Nucleus accumbens (tissue), 56 donors: ENCODE measurements around the gene PHKG2.
A peak's percentile ranks its signal among the peaks of the same experiment; 100 is the strongest.

Experiments
- DNase-seq, 56 donors: peaks; one replicate each; lab custom pipeline; 2025; lab: John Stamatoyannopoulos, UW

PHKG2 gene

GRCh38 chr16:30769379-30770089 is 21.3 kb downstream of the PHKG2 start:
- no peak for DNase-seq

DNA sequence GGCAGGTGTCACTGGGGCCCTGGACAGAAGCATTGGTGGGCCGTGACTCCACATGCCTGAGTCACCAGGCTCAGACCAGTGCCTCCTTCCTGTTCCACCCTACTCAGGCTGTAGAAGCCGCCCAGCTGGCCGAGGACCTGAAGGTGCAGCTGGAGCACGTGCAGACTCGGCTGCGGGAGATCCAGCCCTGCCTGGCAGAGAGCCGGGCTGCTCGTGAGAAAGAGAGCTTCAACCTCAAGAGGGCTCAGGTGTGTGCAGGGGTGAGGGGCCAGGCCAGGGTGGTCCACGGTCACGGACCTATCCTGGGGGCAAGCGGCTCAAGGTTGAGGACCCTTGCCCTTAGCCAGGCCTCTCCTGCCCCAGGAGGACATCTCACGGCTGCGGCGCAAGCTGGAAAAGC is 23.5 kb downstream of the PHKG2 start:
- DNase-seq = no peak

DNA sequence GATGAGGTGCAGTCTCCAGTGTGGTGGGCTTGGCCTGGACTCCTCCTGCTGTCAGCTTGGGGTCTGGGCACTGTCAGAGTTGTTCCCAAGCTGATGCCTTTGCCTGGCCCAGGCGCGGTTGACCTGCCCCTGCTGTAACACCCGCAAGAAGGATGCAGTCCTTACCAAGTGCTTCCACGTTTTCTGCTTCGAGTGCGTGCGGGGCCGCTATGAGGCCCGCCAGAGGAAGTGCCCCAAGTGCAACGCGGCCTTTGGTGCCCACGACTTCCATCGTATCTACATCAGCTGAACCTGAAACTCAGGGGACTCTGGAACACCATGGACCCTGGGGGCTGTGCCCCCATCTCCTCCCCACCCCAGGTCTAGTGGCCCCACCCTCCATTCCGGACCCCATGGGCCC is 25.6 kb downstream of the PHKG2 start:
- DNase-seq = no peak

GRCh38 chr16:30774367-30775130 is 26.3 kb downstream of the PHKG2 start:
- DNase-seq = peak in 3 of 56 donors; percentile 33 to 43 (median 38)

GRCh38 chr16:30775131-30775391 is 26.8 kb downstream of the PHKG2 start:
- DNase-seq = no peak

- peak; percentile 17 to 90 (median 70) for DNase-seq
Observed at GRCh38 chr16:30775392-30776188, 27.4 kb downstream of the PHKG2 start.

DNA sequence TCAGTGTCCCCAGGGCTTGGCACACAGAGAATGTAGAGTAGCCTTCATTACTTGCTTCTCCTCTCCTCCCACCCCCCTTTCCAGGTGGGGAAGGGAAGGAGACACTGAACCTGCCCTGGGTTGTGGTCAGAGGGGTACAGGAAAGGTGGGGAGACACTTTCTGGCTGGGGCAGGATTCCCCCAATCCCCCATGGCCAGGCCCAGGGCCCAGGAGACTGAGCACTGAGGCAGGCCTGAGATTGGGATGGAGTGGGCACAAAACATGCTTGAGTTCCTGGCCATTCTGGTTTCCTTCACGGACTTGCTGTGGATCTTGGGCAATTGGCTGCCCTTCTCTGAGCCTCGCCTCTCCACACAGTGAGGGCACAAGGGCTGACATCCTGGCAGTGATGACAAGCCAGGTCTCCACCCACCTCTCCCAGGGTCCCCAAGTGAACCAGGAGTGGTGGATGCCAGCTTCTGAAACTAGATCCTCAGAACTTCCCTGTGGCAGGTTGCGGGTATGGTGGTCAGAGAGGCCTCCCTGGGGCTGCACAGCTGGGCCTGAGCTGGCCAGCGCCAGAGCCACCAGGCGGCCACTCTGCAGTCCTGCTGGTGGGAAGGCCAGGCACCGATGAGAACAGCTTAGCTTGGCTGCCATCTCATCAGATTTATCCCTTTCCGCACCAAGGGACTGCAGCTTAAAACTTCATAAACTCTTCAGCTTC is 29.5 kb downstream of the PHKG2 start:
- no peak for DNase-seq

GRCh38 chr16:30778549-30779244 is 30.5 kb downstream of the PHKG2 start:
- no peak for DNase-seq

DNA sequence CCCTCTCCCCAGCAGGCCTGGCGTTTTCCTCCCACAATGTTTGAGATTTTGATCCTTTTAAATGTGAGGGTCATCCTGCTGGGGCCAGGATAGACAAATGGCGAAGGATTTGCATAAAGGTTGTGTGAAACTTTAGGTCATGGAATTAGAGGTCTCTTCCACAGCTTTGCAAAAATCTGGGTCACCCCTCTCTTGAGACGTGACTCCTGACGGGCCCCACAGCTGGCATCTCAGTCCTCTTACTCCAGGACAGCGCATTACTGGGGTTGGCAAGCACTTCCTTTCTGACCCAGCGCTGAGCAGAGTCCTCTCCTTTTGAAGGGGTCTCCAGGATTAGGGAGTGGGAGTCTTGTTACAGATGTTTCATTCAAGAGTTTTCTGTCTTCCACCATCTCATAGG is 31.4 kb downstream of the PHKG2 start:
- DNase-seq = no peak

DNA sequence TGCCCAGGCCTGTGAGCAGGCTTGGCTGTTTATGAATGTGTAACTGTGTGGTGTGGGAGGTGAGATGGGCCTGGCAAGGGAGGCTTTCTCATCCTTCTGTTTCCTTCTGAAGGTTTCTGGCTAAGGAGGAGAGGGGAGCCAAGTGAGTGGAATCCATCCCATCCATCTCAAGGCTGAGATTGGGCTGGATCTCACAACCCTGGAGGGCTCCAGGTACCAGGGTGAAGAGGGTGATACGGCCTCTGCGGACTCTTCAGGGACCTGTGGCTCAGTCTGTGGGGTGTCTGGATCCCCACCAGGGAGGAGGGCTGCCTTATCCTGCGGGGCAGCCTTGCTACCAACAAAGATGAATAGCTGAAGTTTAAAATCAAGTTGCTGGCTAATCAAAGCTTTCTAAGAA is 31.8 kb downstream of the PHKG2 start:
- DNase-seq = no peak

DNA sequence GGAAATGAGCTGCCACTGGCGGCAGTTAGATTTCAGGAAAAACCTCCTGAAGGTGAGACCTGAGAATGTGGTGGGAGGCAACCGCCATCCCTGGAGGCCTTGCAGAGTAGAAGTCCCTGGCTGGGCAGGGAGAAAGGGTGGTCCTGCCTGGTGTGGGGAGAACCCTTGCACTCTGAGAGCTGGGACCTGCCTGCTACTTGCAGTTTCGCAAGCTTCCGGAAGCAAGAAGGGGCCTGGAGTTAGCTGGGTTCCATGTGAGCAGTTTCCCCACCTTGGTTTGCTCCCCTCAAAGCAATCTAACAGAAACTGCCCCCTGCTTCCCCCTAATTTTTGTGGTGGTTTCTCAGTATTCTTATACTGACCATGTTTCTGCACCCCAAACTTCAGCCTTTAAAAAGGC is 32.3 kb downstream of the PHKG2 start:
- no peak for DNase-seq

DNA sequence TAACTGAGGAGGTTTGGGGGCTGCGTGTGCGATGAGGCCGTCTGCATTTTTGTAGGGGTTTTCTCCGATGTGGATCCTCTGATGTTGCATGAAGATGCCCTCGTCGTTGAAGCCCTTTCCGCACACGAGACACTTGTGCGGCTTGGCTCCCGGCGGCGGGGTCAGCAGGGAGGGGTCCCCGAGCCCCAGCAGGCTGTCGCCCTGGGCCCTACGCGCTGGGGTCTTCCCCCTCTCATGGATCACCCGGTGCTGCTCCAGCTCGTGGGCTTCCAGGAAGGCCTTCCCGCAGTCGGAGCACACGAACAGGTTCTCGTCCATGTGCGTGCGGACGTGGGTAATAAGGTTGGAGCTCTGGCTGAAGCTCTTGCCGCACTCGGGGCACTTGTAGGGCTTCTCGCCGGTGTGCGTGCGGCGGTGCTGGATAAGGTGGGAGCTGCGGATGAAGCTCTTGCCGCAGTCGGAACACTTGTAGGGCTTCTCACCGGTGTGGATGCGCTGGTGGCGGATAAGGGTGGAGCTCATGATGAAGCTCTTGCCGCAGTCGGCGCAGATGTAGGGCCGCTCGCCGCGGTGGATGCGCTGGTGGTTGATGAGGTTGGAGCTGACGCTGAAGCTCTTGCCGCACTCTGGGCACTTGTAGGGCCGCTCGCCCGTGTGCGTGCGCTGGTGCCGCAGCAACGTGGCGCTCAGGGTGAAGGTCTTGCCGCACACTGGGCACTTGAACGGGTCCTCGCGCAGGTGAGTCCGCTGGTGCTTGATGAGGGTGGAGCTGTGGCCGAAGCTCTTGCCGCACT is 34.5 kb downstream of the PHKG2 start:
- DNase-seq = no peak

- no peak for DNase-seq
Observed at GRCh38 chr16:30783280-30784109, 35.3 kb downstream of the PHKG2 start.

DNA sequence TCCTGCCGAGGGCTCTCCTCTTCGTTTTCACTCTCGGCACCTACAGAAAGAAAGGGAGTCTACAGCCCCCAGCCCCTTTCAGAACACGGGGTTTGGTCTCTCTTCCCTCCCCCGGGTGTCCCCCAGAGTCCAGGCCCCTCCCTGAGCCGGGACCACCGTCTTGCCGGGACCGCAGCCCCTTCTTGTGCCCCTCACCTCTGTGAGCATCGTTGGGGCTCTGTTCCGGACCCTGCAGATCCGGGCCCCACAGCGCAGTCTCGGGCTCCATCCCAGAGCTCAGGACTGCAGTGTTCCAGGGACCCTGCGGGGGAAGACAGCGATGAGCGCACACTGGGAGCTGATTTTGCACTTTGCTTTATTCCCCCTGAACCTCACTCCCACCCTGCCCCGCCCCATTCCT is 36.0 kb downstream of the PHKG2 start:
- DNase-seq = no peak

GRCh38 chr16:30785126-30786106 is 37.2 kb downstream of the PHKG2 start:
- DNase-seq = no peak

GRCh38 chr16:30786115-30786935 is 38.1 kb downstream of the PHKG2 start:
- peak in 11 of 56 donors; percentile 19 to 61 (median 48) for DNase-seq
